Fibroblast of villous mesenchyme (primary cell): ENCODE results near the gene PRG3. TPM values are rescaled to one million over a fixed set of nuclear protein-coding genes. Genes with fewer than 3 reads are reported as not detected.

Experiments
- DNase-seq: peaks from one replicate; pipeline ENCODE4 v3.0.0-alpha.2; 2010; ENCODE audit warnings: low read depth
- H3K4me3 ChIP-seq: 2 replicates; pipeline ENCODE4 v1.5.1; 2011; ENCODE audit warnings: low read depth, mild to moderate bottlenecking, low read length
- CTCF ChIP-seq: IDR thresholded peaks from 2 replicates; pipeline ENCODE4 v1.5.1; 2012; ENCODE audit warnings: low read depth, mild to moderate bottlenecking, low read length; ENCODE audit not compliant: insufficient read depth
- total RNA-seq: library from RNA; depleted of rRNA; stranded (reverse); fragments of >200 nt; gene quantifications from 2 replicates; pipeline ENCODE4 v1.2.3, GENCODE V29; 2012

PRG3 gene
- total RNA-seq, 1 donor = not detected

GRCh38 chr11:57348636-57349313, 32.2 kb downstream of the PRG3 start:
- no peak for DNase-seq
- TF ChIP-seq CTCF = no peak
- H3K4me3 ChIP-seq = no peak overlapping the region

GRCh38 chr11:57348052-57348451, 32.9 kb downstream of the PRG3 start:
- no peak for TF ChIP-seq CTCF
- H3K4me3 ChIP-seq = no peak overlapping the region
- no peak for DNase-seq

- no peak for TF ChIP-seq CTCF
- H3K4me3 ChIP-seq = no peak overlapping the region
- DNase-seq = no peak
Measured at GRCh38 chr11:57347336-57347735, 33.6 kb downstream of the PRG3 start.

GRCh38 chr11:57345555-57346211, 35.3 kb downstream of the PRG3 start:
- DNase-seq = peak; percentile 65

GRCh38 chr11:57344826-57345225, 36.1 kb downstream of the PRG3 start:
- DNase-seq = no peak
- TF ChIP-seq CTCF = no peak
- H3K4me3 ChIP-seq = no peak overlapping the region

More at GRCh38 chr11:57345555-57346211, 35.3 kb downstream of the PRG3 start:
- no peak overlapping the region for H3K4me3 ChIP-seq
- TF ChIP-seq CTCF = peak; percentile 66

- no peak for TF ChIP-seq CTCF
- no peak for DNase-seq
Measured at GRCh38 chr11:57343825-57344224, 37.1 kb downstream of the PRG3 start.

More at GRCh38 chr11:57343825-57344224, 37.1 kb downstream of the PRG3 start:
- H3K4me3 ChIP-seq = no peak overlapping the region
